GOT3 (cell line): ENCODE measurements around the gene TRPM3.

Experiments used
- DNase-seq: peaks from one replicate; lab custom pipeline; 2025; ENCODE audit warnings: mixed read lengths; lab: John Stamatoyannopoulos, UW

Gene TRPM3

DNA sequence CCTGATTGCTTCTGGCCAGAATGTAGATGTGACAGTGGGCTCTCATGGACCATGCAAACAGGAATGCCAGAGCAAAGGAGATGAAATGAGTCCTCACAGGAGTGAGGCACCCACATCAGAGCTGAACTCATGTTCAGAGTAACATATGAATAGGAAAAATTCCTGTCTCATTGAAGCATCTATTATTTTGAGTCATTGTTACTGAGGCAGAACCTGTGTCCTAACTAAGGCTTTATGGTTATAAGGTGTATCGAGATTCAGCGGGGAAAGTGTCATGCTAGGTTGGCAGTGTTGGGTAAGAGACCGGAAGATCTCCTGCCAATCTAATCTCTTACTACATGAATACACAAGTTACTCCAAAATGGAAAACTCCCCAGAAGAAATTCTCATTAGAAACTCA, 304.1 kb downstream of the TRPM3 start:
- no peak for DNase-seq

DNA sequence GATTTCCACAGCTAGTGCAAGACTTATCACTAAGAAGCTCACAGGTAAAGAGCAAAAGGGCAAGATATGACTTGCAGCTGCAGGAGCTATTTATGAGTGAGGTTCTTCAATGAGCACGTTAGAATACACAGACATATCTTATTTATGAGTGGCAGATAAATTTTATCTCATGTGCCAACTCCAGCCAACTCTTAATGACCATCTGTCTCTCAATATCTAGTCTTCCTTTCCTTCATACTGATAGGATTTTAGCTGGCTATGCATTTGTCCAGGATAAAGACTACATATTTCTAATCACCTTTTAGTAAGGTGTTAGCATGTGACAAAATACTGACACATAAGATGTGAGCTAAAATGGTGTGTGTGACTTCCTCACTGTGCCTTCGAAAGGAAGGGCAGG, 304.5 kb downstream of the TRPM3 start:
- no peak for DNase-seq

GRCh38 chr9:70816316-70816715, 305.1 kb downstream of the TRPM3 start:
- no peak for DNase-seq

GRCh38 chr9:70814597-70814996, 306.8 kb downstream of the TRPM3 start:
- no peak for DNase-seq

DNA sequence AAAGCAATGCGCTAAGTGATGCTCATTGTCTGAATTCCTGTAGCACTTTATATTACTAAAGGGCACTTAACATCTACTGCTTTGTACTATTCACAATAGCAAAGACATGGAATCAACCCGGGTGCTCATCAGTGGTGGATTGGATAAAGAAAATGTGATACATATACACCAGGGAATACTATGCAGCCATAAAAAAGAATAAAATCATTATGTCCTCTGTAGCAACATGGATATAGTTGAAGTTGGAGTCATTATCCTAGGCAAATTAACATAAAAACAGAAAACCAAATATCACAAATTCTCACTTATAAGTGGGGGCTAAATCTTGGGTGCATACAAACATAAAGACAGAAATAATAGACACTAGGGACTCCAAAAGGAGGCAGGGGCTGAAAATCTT, 308.3 kb downstream of the TRPM3 start:
- DNase-seq = no peak

GRCh38 chr9:70811638-70812037, 309.8 kb downstream of the TRPM3 start:
- DNase-seq = no peak

GRCh38 chr9:70806875-70807274, 314.5 kb downstream of the TRPM3 start:
- DNase-seq = no peak

DNA sequence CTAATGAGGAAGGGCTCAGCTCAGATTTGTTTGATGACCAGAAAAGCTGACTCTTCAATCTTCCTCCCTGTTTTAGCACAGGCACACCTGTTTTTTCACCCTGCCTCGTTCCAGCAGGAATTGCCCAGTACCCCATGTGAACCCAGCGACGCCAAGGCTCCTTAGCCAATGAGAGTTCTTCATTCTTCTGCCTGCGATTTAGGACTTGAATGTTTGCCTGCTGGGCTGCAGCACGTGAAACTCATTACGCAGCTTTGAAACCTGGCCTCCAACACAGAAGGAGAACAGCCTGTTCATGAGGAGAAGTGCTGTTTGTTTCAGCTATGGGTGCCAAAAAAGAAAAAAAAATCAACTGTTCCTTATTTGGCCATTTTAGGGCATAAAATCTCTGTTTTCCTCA, 315.5 kb downstream of the TRPM3 start:
- no peak for DNase-seq

DNA sequence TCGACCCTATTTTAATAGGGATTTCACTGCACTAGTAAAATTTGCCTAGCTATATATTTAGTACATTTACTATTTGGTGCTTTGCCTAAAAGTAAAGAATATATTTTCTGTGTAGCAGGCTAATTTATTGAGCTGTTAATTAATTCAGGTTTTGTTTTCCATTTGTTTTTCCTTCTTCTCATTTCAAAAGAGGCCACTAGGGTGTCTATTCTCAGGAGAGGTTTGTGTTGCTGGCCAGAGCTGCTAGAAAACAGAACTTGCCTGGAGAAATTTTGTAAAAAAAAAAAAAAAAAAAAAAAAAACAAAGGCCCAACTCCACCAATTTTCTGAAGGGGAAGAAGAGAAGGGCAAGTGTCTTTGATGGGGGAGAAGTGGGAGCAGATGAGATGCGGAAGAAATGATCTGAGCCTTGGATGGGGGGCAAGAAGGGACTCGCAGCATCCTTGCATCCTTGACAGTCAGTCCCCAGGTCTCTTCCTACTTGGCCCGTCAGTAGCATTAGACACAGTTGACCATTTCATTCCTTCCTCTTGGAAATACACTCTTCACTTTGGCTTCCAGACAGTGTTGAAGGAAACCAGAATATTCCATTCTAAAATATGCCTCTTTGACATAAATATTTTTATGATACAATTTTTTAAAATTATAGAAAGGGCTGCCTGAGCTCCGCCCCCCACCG, 318.5 kb downstream of the TRPM3 start:
- DNase-seq = no peak

DNA sequence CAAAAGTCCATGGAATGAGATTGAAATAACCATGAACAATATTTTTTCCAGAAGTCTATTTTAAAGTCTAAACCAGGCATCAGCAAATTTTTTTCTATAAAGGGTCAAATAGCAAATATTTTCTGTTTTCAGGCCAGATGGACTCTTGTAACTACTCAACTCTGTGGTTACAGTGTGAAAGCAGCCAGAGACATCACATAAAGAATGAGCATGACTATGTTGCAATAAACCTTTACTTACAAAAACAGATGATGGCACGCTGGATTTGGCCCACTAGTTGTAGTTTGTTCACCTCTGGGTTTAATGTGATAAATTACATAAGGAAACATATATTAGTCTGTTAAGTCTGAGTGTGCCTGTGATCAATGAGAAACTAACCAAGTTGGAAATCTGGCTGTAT, 319.2 kb downstream of the TRPM3 start:
- DNase-seq = no peak

GRCh38 chr9:70801181-70801829, 320.1 kb downstream of the TRPM3 start:
- no peak for DNase-seq

- DNase-seq = no peak
These were observed 323.4 kb downstream of the TRPM3 start for GRCh38 chr9:70798018-70798417.

- DNase-seq = no peak
These were observed 325.6 kb downstream of the TRPM3 start for GRCh38 chr9:70795841-70796240.

DNA sequence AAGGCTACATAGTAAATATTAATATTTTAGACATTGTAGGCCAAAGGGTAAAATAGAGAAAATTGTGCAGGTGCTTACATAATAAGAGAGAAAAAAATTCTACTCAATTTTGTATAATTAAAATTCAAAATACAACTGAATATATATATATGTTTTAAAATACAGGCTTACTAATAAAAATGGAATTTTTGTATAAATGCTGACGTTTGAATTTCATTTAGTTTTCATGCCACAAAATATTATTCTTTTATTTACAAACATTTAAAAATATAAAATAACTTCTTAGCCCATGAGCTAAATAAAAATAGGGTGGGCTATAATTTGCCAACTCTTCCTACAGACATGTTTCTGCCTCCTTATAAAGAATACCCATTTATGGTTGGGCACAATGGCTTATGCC, 328.6 kb downstream of the TRPM3 start:
- no peak for DNase-seq

DNA sequence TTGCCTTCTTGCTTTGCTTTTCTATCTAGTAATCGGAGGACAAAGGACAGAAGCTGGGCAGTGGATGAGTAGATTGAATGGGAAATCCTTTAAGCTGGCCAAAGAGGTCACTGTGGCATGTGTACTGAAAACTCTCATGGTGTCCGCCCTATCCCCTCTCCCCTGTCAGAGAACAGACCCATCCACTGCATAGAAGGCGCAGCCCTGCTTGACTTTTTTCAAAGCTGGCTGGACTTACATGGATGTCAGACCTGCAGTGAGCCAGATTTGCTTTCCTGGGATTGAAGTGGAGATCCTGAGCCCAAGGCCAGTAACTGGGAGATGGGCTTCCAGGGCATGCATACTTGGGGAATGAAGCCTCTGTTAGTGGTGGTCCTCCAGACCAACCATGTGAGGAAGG, 329.5 kb downstream of the TRPM3 start:
- no peak for DNase-seq

DNA sequence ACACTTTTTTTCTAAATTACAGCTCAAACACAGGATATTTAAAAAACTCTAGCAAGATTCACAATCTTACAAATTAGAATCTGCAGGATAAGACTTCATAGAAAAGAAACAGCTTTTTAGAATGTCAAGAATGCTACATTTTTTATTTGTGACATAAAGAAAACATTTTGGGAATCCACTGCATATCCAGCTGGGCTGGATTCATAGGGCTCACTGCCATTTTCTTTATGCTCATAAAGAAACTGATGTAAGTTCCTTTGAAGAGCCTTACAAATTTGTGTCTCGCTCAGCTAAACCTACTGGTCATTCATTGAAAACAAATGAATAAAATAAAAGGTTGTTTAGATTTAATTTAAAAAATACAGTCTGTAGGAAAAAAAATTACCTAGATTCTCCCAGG, 332.3 kb downstream of the TRPM3 start:
- DNase-seq = no peak

- no peak for DNase-seq
These were observed 337.0 kb downstream of the TRPM3 start for GRCh38 chr9:70784456-70784855.

DNA sequence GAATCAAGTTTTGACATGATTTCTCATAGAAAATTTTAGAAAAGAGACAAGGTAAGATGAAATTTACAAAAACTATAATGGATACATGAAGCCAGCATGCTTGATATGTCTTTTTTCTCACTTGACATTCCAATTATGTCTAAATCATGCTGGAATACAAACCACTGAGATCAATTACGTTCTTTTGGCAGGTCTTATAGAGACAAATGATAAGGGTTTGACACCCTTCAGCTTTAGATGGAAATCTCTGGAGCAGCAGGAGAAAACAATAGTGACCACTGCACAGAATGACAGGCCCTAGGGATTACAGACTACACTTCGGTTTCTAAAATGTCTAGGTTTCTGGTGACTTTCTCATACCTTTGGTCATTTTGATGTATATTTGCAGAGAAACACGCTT, 342.9 kb downstream of the TRPM3 start:
- DNase-seq = no peak

DNA sequence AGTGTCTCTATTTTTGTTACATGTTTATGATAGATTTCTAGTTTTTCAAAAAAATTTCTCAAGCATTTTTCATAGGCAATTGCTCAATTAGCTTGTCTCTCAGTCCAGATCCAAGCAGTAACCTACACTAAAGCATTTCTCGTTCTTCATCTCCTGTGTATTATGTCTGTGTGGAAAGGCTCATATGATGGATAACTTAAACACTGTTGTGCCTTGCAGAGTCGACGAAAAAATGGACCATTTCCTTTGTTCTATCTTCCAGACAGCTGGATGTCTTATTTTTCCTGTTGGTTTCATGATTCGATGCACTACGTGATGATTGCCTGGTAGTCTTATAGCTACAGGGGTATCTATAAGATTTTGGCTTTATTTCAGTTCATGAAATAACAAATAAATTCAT, 347.8 kb downstream of the TRPM3 start:
- no peak for DNase-seq

DNA sequence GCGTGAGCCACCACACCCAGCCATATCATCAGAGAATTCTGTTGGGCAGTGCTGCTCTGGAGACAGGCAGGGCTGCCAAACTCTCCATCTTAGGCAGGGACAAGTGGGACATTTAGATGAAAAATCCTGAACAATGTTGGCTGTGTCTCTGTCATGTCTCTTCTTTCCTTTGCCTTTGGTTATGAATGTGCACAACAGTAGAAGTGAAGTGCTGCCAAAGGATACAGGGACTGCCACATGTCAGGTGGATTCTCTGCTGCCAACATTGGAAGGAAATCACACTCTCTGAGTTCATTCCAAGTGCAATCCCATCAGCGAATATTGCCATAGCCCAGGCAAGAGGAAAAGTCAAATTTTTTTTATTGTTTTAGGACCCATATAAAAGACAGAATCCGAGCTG, 348.8 kb downstream of the TRPM3 start:
- no peak for DNase-seq

DNA sequence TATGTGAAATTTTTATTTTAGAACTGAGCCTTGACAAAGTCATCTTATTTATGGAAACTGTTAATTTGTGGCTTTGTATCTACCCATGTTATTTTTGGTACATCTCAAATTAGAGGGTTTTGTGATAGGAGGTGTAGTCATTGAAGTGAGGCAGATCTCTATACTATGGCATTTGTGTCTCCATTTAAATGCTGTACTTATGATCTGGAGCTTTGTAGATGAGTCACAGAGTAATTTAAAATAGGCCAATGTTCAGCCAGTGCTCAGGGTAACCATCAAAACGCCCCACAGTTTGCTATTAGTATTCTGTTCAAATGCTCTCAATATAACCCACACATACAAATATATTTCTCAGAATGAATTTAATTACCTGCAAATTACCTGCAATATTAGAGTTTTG, 355.5 kb downstream of the TRPM3 start:
- DNase-seq = no peak

- no peak for DNase-seq
These were observed 360.2 kb downstream of the TRPM3 start for GRCh38 chr9:70761139-70761670.

- DNase-seq = no peak
These were observed 361.2 kb downstream of the TRPM3 start for GRCh38 chr9:70760228-70760627.

DNA sequence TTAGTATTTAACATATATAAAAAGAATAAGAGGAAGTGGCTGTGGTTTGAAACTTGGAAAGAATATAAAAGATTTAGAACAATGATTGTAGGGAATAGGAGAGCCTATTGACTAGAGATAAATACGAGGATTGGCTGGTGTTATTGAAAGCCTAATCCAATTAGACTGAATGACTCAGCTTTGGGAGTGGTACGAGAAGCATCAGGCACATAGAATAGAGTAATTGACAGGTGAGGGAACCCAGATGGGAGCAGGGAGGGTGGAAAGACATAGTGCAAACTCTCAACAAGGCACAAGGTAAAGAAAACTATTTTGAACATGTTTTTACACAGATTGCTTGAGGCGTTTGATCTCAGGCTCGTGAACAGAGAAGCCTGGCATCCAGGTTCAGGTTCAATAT, 368.1 kb downstream of the TRPM3 start:
- DNase-seq = no peak
